Kidney glomerular epithelial cell (primary cell): ENCODE data around the gene NLRP12.
"Not testable (repeated sequence)": the region's sequence is repeated elsewhere in the genome, so short reads cannot be mapped to it uniquely, and the experiment has no call there.

Experiments
- DNase-seq: peaks from one replicate; lab custom pipeline; 2025; lab: John Stamatoyannopoulos, UW

Gene NLRP12

GRCh38 chr19:53824134-53824611, at the start of gene NLRP12:
Gene NLRP12 (minus strand): TSS chr19:53824314. CDS start chr19:53824174, 140 bp downstream.
- no peak for DNase-seq

- no peak for DNase-seq
Measured at GRCh38 chr19:53872762-53873161, 48.6 kb upstream of the NLRP12 start.

GRCh38 chr19:53871454-53871853, 47.3 kb upstream of the NLRP12 start:
- no peak for DNase-seq

DNA sequence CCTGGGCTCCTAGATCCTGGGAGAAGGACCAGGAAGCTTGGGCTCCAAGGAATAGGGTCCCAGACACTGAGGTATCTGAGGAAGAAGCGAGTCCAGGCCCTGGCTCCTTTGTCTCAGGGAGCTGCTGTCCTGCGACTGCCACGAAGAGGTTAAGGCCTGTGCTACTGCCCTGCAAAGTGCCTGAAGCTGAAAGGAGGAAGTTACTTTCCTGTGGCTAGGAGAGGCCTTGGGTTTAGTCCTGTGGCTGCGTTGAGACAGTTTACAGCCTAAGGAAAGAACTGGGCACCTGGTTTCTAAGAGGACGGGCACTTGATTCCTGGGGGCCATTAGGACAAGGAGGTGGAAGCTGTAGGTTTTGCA, 46.4 kb upstream of the NLRP12 start:
- DNase-seq, result no peak

DNA sequence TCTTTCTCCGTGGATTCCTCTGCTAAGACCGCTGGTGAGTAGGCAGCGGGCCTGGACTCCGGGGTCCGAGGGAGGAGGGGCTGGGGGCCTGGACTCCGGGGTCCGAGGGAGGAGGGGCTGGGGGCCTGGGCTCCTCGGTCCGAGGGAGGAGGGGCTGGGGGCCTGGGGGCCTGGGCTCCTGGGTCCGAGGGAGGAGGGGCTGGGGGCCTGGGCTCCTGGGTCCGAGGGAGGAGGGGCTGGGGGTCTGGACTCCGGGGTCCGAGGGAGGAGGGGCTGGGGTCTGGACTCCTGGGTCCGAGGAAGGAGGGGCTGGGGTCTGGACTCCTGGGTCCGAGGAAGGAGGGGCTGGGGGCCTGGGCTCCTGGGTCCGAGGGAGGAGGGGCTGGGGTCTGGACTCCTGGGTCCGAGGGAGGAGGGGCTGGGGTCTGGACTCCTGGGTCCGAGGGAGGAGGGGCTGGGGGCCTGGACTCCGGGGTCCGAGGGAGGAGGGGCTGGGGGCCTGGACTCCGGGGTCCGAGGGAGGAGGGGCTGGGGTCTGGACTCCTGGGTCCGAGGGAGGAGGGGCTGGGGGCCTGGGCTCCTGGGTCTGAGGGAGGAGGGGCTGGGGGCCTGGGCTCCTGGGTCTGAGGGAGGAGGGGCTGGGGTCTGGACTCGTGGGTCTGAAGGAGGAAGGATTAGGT, 45.8 kb upstream of the NLRP12 start:
- DNase-seq, result not testable (repeated sequence)

DNA sequence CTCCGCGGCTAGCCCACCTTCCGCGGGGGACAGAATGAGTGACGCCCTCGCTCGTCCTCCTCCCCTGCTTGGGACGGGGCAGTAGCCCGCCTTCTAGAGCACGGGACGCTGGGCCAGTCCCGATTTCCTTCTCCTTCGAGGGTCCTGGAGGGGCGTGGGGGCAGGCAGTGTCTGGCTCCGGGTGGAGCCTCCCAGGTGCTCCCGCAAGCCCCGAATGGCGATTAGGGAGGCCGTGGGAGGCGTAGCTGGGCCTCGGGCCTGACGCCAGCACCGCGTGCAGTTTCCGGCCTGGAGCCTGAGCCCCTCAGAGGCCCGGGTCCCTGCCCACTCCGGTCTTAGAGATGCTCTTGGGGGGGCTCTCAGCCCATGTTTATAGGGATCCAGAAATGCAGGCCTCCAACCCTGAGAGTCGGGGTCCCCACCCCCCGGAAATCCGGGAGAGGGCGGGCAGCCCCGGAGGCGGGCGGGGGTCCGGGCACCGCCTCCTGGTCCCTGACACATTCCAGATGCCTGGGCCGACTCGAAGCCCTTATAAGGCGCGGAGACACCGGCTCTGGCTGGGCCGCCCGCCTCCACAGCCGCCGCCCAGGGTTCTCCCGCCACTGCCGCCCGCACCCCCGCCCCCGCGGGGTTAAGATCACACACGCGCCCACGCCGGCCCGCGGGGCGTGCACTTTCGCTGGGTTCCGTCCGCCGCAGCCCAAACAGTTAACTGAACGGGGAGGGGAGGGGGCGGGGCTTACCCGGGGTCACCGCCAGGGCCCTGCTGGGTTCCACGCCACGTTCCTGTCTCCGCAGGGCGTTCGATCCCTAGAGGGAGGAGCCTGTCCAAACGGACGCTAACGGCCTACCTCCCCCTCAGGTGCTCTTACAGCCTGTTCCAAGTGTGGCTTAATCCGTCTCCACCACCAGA, 45.0 kb upstream of the NLRP12 start:
- DNase-seq, result peak; percentile 75

GRCh38 chr19:53868091-53868891, 44.2 kb upstream of the NLRP12 start:
- DNase-seq, result peak; percentile 20

DNA sequence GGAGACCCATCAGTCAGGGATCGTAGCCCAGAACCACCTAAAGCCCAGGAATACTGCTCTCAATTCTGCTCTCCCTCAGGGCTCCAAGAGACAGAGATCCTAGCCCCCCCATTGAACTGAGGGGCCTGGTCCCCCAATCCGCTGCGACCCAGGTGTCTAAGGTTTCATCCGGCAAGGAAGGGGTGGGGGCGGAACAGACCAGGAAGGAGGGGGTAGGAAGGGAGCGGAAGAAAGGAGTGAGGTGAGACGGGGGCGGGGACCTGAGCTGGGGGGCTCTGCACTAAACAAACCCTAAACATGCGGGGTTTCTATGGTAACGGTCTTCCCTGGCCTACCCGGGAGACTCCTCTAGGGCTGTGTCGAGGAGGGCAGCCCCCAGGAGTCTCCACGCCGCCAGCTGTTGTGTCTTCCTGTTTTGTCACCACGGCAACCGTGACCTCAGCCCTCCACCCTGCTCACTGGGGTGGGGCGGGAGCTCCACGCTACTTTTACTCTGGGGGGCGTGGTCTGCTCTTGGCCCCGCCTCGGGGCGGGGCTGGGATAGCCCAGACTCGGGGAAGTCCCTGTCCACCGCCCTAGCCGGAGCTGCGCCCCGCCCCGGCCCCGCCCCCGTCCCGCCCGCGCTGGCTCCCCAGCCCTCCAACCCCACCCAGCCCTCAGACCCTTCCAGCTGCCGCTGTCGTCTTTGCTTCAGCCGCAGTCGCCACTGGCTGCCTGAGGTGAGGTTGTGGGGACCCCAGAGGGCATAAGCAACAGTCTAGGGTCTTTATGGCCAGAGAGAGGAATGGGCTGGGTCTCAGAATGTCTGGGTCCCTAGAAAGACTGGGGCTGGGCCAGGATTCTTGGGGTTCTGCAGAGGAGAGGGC, 43.3 kb upstream of the NLRP12 start, which contains the start of gene MYADM:
MYADM (plus strand) TSS at position 659 of the 866 bp plus-strand sequence. CDS start 5,647 bp downstream, outside the sequence.
- peak; percentile 100 for DNase-seq

- no peak for DNase-seq
Measured at GRCh38 chr19:53866865-53867224, 42.7 kb upstream of the NLRP12 start.

DNA sequence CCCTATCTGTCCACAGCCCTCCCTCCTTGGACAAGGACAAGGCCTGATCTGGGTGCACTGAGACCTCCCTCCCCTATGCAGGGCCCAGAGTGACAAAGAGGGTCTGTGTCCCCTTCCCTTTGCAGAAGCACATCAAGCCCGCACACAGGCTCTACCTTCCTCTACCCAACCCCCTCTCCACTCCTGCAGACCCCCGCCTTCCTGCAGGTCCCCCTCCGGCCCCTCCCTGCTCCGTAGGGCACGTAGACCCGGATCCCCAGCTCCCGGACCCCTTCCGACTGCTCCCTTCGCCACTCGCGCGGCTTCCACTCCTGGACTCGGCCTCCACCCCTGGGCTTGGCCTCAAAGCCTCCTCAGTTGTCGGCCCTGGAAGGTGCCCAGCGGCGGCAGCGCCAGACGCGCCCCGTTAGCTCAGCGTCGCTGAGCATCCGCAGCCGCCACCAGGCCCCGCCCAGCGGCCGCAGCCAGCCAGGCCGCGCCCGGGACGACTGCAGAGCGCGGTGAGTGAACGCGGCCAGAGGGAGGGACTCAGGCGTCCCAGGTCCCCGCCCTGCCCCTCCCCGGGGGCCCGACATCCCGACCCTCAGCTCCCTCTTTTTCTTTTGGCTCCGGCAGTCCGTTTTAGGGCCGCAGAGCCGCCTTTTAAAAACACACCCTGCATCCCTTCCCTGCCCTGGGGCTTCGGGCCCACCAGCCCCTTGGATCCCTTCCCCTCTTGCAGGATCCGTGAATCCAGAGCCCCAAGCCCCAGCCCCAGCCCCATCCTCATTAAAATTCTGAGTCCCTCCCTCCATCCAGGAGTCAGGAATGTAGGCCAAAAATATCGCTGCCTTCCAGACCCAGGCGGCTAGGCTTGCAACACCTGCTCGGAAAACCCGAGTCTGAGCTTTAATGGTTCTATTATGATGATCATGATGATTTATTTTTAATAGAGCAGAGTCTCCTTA, 42.1 kb upstream of the NLRP12 start:
- DNase-seq, result peak; percentile 26

GRCh38 chr19:53865523-53865917, 41.4 kb upstream of the NLRP12 start:
- DNase-seq, result no peak

GRCh38 chr19:53864308-53864836, 40.3 kb upstream of the NLRP12 start:
- DNase-seq, result no peak

- no peak for DNase-seq
Measured at GRCh38 chr19:53853707-53854106, 29.6 kb upstream of the NLRP12 start.

- DNase-seq, result no peak
Measured at GRCh38 chr19:53849237-53849676, 25.1 kb upstream of the NLRP12 start.

DNA sequence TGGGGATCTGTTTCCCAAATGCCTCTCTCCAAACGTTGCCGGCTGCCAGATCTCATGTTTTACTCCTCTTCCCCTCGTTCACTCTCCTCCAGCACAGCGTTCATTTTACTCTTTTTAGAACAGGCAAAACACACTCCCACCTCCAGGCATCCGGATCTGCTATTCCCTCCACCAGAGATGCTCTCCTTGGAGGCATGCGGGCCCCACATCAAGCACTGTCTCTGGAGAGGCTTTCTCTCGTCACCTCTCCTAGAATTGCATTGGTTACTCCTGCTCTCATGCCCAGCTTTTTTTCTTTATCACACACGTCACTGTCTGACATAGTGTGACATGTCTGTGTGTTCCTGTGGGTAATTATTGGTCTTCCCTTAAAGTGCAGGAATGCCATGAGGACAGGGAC, 23.4 kb upstream of the NLRP12 start:
- no peak for DNase-seq

DNA sequence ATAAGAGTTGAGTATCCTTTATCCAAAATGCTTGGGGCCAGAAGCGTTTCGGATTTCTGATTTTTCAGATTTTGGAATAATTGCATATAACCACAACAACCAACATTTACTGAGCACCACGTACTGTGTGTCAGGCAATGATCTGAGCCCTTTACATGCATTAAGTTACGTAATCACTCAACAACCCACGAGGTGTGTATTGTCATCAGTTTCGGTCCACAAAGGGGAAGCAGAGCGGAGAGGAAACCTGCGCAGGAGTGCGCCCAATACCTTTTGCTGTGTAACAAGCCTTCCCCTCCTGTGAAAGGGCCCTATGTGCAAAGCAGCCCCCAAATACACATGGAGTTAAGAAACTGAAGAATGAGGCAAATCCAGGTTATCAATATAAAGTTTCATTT, 20.7 kb upstream of the NLRP12 start:
- DNase-seq, result no peak

DNA sequence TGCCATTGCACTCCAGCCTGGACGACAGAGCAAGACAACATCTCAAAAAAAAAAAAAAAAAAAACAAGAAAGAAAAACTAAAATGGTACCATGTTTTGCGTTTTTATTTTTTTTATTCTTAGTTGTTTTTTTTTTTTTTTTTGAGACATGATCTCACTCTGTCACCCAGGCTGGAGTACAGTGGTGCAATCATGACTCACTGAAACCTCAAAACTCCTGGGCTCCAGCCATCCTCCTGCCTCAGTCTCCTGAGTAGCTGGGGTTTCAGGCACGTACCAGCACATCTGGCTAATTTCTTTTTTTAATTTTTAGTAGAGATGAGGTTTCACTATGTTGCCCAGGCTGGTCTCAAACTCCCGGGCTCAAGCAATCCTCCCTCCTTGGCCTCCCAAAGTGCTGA, 16.8 kb upstream of the NLRP12 start:
- DNase-seq, result peak; percentile 47

DNA sequence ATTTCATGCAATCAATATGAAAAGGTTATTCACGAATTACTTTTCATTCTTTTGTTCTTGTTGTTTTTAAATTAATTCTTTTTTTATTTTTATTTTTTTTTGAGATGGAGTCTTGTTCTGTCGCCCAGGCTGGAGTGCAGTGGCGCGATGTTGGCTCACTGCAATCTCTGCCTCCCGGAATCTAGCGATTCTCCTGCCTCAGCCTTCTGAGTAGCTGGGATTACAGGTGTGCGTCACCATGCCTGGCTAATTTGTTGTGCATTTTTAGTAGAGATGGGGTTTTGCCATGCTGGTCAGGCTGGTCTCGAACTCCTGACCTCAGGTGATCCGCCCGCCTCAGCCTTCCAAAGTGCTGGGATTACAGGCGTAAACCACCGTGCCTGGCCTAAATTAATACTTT, 16.1 kb upstream of the NLRP12 start:
- DNase-seq, result not testable (repeated sequence)

GRCh38 chr19:53838446-53838845, 14.3 kb upstream of the NLRP12 start:
- DNase-seq, result not testable (repeated sequence)

- DNase-seq, result not testable (repeated sequence)
Measured at GRCh38 chr19:53832861-53833260, 8.7 kb upstream of the NLRP12 start.
